Measurements from ENCODE around the gene ZNF414.

The ZNF414 gene

GRCh38 chr19:8490395-8490760, 23.6 kb downstream of the ZNF414 start:
- DNase-seq (ENCODE audit: low spot score) = no peak

GRCh38 chr19:8489561-8490394, 24.2 kb downstream of the ZNF414 start:
- no peak for DNase-seq (ENCODE audit: low spot score)

GRCh38 chr19:8488365-8488764, 25.6 kb downstream of the ZNF414 start:
- DNase-seq (ENCODE audit: low spot score) = no peak

GRCh38 chr19:8487137-8487851, 26.7 kb downstream of the ZNF414 start:
- DNase-seq (ENCODE audit: low spot score) = no peak

GRCh38 chr19:8486661-8487136, 27.3 kb downstream of the ZNF414 start:
- DNase-seq (ENCODE audit: low spot score) = no peak

GRCh38 chr19:8485561-8486371, 28.2 kb downstream of the ZNF414 start:
- DNase-seq (ENCODE audit: low spot score) = no peak

- DNase-seq (ENCODE audit: low spot score) = no peak
Measured at GRCh38 chr19:8484331-8484894, 29.6 kb downstream of the ZNF414 start.

- no peak for DNase-seq (ENCODE audit: low spot score)
Measured at GRCh38 chr19:8483165-8483564, 30.8 kb downstream of the ZNF414 start.

GRCh38 chr19:8482696-8483095, 31.3 kb downstream of the ZNF414 start:
- DNase-seq (ENCODE audit: low spot score) = no peak

- DNase-seq (ENCODE audit: low spot score) = no peak
Measured at GRCh38 chr19:8481616-8482015, 32.4 kb downstream of the ZNF414 start.

GRCh38 chr19:8481201-8481600, 32.8 kb downstream of the ZNF414 start:
- DNase-seq (ENCODE audit: low spot score) = no peak

- no peak for DNase-seq (ENCODE audit: low spot score)
Measured at GRCh38 chr19:8478598-8478997, 35.4 kb downstream of the ZNF414 start.

- no peak for DNase-seq (ENCODE audit: low spot score)
Measured at GRCh38 chr19:8477889-8478288, 36.1 kb downstream of the ZNF414 start.

- no peak for DNase-seq (ENCODE audit: low spot score)
Measured at GRCh38 chr19:8476524-8476923, 37.4 kb downstream of the ZNF414 start.

GRCh38 chr19:8475005-8475404, 39.0 kb downstream of the ZNF414 start:
- no peak for DNase-seq (ENCODE audit: low spot score)

GRCh38 chr19:8473648-8474476, 40.1 kb downstream of the ZNF414 start:
- no peak for DNase-seq (ENCODE audit: low spot score)

GRCh38 chr19:8469613-8470368, 44.2 kb downstream of the ZNF414 start:
- DNase-seq (ENCODE audit: low spot score) = no peak

- DNase-seq (ENCODE audit: low spot score) = no peak
Measured at GRCh38 chr19:8468761-8469373, 45.1 kb downstream of the ZNF414 start.

- no peak for DNase-seq (ENCODE audit: low spot score)
Measured at GRCh38 chr19:8468124-8468523, 45.8 kb downstream of the ZNF414 start.

- DNase-seq (ENCODE audit: low spot score) = no peak
Measured at GRCh38 chr19:8466018-8466417, 47.9 kb downstream of the ZNF414 start.
